Upper lobe of left lung (tissue), 4 donors: Measurements from ENCODE around the gene IL18.

Source experiments
- EP300 ChIP-seq, 4 donors: sonication (generic); formaldehyde crosslinking; IDR thresholded peaks; one replicate each; pipeline ENCODE4 v1.5.1; 2017; ENCODE audit warnings: antibody characterized with exemption in 4 of 4, control low read depth in 2 of 4
- POLR2A ChIP-seq, 4 donors: fragments of 450-650 bp; IDR thresholded peaks; one replicate each; pipeline ENCODE4 v1.5.1; 2016 to 2017; ENCODE audit warnings: antibody characterized with exemption in 4 of 4, mild to moderate bottlenecking in 2 of 4
- POLR2AphosphoS5 ChIP-seq, 2 donors: sonication (generic); formaldehyde crosslinking; IDR thresholded peaks; one replicate each; pipeline ENCODE4 v1.5.1; 2017; ENCODE audit warnings: antibody characterized with exemption in 2 of 2
- TF ChIP-seq, protein P1 (sequence below), 6 experiments: fragments of 450-650 bp in 4 of 6; fragments of 200-600 bp in 2 of 6; sonication (generic) in 2 of 6; IDR thresholded peaks; one replicate each; pipeline ENCODE4 v1.5.1; 2016 to 2019; ENCODE audit warnings: antibody characterized with exemption in 6 of 6

DNA sequence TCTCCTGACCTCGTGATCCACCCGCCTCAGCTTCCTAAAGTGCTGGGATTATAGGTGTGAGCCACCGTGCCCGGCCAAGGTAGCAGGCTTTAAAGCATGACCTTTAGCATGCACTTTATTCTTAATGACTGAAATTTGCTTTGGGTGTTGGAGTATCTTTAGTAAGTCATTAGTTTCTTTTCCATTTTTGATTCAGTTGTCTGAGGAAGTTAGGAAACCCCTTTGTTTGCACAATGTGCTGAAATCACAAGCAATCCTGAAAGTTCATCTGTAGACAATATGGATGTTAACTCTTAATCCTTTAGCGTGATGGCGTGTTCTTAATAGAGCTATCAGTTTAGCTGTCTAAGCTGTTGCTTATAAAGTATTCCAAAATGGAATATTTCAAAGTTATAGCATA, 60.4 kb downstream of the IL18 start:
- TF ChIP-seq POLR2AphosphoS5 (IDR thresholded peaks at IDR 0.05): no peak
- TF ChIP-seq, protein P1, sequence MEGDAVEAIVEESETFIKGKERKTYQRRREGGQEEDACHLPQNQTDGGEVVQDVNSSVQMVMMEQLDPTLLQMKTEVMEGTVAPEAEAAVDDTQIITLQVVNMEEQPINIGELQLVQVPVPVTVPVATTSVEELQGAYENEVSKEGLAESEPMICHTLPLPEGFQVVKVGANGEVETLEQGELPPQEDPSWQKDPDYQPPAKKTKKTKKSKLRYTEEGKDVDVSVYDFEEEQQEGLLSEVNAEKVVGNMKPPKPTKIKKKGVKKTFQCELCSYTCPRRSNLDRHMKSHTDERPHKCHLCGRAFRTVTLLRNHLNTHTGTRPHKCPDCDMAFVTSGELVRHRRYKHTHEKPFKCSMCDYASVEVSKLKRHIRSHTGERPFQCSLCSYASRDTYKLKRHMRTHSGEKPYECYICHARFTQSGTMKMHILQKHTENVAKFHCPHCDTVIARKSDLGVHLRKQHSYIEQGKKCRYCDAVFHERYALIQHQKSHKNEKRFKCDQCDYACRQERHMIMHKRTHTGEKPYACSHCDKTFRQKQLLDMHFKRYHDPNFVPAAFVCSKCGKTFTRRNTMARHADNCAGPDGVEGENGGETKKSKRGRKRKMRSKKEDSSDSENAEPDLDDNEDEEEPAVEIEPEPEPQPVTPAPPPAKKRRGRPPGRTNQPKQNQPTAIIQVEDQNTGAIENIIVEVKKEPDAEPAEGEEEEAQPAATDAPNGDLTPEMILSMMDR (IDR thresholded peaks at IDR 0.05): no peak
- no peak for TF ChIP-seq EP300 (IDR thresholded peaks at IDR 0.05)
- no peak for TF ChIP-seq POLR2A (IDR thresholded peaks at IDR 0.05)
